HepG2 (cell line): ENCODE measurements around the gene ACTN1. TPM values are rescaled to one million over a fixed set of nuclear protein-coding genes. Genes with fewer than 3 reads are reported as not detected.

Experiments used
- EP300 ChIP-seq, 3 experiments: sonication (generic) in 1 of 3; formaldehyde crosslinking in 1 of 3; IDR thresholded peaks; 2 replicates each; pipeline versions ENCODE4 v1.5.1 to v1.6.1; 2011 to 2020; ENCODE audit warnings: low read depth in 2 of 3, low read length in 2 of 3, borderline replicate concordance in 1 of 3, improper control_type of control experiment in 1 of 3, mild to moderate bottlenecking in 1 of 3, missing genetic modification reagents in 1 of 3, moderate library complexity in 1 of 3
- GLI4 ChIP-seq: sonication (generic); formaldehyde crosslinking; IDR thresholded peaks from 2 replicates; pipeline ENCODE4 v1.5.1; 2020; ENCODE audit warnings: missing genetic modification reagents, mild to moderate bottlenecking, moderate library complexity, borderline replicate concordance
- GZF1 ChIP-seq: sonication (generic); formaldehyde crosslinking; IDR thresholded peaks from 2 replicates; pipeline ENCODE4 v1.5.1; 2020; ENCODE audit warnings: mild to moderate bottlenecking, missing genetic modification reagents
- MEIS2 ChIP-seq: sonication (generic); formaldehyde crosslinking; IDR thresholded peaks from 2 replicates; pipeline ENCODE4 v1.9.0; 2021; ENCODE audit warnings: mild to moderate bottlenecking, missing genetic modification reagents
- MTA1 ChIP-seq: sonication (generic); formaldehyde crosslinking; IDR thresholded peaks from 2 replicates; pipeline ENCODE4 v1.4.0; 2020; ENCODE audit warnings: missing genetic modification reagents, mild to moderate bottlenecking, borderline replicate concordance
- POGZ ChIP-seq: sonication (generic); formaldehyde crosslinking; IDR thresholded peaks from 2 replicates; pipeline ENCODE4 v1.4.0; 2020; ENCODE audit warnings: mild to moderate bottlenecking, missing genetic modification reagents
- REPIN1 ChIP-seq: sonication (generic); formaldehyde crosslinking; IDR thresholded peaks from 2 replicates; pipeline ENCODE4 v1.8.0; 2022; ENCODE audit warnings: missing genetic modification reagents, low read depth, mild to moderate bottlenecking, borderline replicate concordance
- SMC3 ChIP-seq: IDR thresholded peaks from 2 replicates; pipeline ENCODE4 v1.6.1; 2011; ENCODE audit warnings: low read length, improper control_type of control experiment
- TFDP1 ChIP-seq: IDR thresholded peaks from 2 replicates; pipeline ENCODE4 v1.6.1; 2016; ENCODE audit warnings: missing compliant biosample characterization, missing genetic modification reagents, borderline replicate concordance
- ZMYM3 ChIP-seq: sonication (generic); formaldehyde crosslinking; IDR thresholded peaks from 2 replicates; pipeline ENCODE4 v1.5.1; 2020; ENCODE audit warnings: mild to moderate bottlenecking, missing genetic modification reagents
- ZNF121 ChIP-seq: sonication (generic); formaldehyde crosslinking; IDR thresholded peaks from 2 replicates; pipeline ENCODE4 v1.5.0; 2020; ENCODE audit warnings: mild to moderate bottlenecking, missing genetic modification reagents
- ZNF251 ChIP-seq: sonication (generic); formaldehyde crosslinking; IDR thresholded peaks from 2 replicates; pipeline ENCODE4 v1.9.0; 2021; ENCODE audit warnings: mild to moderate bottlenecking, missing genetic modification reagents
- ZNF260 ChIP-seq: sonication (generic); formaldehyde crosslinking; IDR thresholded peaks from 2 replicates; pipeline ENCODE4 v1.4.0; 2020; ENCODE audit warnings: missing genetic modification reagents, low read depth, mild to moderate bottlenecking, borderline replicate concordance
- ZNF543 ChIP-seq: sonication (generic); formaldehyde crosslinking; IDR thresholded peaks from 2 replicates; pipeline ENCODE4 v1.4.0; 2020; ENCODE audit warnings: mild to moderate bottlenecking, missing genetic modification reagents
- ZNF770 ChIP-seq: sonication (generic); formaldehyde crosslinking; IDR thresholded peaks from 2 replicates; pipeline ENCODE4 v1.5.0; 2020; ENCODE audit warnings: mild to moderate bottlenecking, missing genetic modification reagents
- ZXDC ChIP-seq: sonication (generic); formaldehyde crosslinking; IDR thresholded peaks from 2 replicates; pipeline ENCODE4 v1.5.0; 2020; ENCODE audit warnings: mild to moderate bottlenecking, missing genetic modification reagents
- polyA plus RNA-seq, 8 experiments: library from polyadenylated mRNA; depleted of rRNA in 3 of 8; stranded (reverse) in 7 of 8; unstranded in 1 of 8; fragments of >200 nt; fragmentation: Illumina TruSeq in 4 of 8; extraction: Trizol in 4 of 8; gene quantifications; 2 replicates each; pipeline versions ENCODE4 v1.2.1 to v1.2.3, GENCODE V29; 2011 to 2016; ENCODE audit warnings: low read depth in 4 of 8, missing spikeins in 1 of 8, mixed read lengths in 1 of 8; ENCODE audit not compliant: insufficient read depth in 1 of 8
- total RNA-seq, 5 experiments: library from RNA; depleted of rRNA; stranded (reverse); fragments of >200 nt; fragmentation: Illumina TruSeq; extraction: Trizol; gene quantifications; 2 replicates each; pipeline ENCODE4 v1.2.3, GENCODE V29; 2016; ENCODE audit warnings: low read depth in 1 of 5
- TF ChIP-seq, protein P1 (sequence below): sonication (generic); formaldehyde crosslinking; IDR thresholded peaks from 2 replicates; pipeline ENCODE4 v1.5.1; 2020; ENCODE audit warnings: mild to moderate bottlenecking, missing genetic modification reagents

Gene ACTN1
- total and polyA plus RNA-seq, 2 of the 13 experiments (the other 11 are each of a cell fraction or from before 2014, with no cell fraction given), result 58.6 to 162 TPM

DNA sequence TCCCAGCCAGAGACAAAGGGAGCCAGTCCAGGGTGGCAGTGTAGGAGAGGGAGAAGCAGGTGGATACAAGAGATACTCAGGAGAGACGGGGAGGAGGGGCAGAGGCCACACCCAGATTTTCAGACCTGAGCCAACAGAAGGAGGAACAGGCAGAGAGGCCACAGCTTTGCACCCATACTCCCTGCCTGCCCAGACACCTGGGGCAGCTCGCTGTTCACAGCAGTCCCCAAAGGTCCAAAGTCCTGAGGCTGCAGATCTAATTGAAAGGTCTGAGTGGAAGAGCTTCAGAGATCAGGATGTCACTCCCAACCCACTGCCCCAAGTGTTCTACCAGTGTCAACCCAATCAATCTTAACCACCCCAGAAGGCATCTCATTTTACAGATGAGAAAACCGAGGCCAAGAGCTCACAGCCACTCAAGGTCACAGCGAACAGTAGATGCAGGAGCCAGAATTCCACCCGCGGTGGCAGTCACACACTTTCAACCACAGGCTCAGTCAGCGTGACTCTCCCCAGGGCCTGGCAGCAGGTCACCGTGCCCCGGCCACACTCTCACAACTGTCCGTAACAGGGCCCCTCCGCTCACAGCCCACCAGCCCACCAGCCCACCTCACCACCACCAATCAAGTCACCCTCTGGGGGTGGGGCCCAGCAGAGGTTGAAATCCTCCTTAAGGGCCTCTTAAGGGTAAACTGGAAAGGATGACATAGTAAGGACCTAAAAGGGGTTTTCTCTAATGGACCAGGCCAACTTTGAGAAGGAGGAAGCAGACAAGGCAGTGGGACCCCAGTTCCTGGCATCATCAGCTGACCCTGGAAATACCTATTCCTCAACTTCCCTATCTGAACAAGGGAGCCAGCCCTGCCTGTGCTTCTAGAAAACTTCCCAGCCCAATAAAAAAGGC lies 33.3 kb downstream of the ACTN1 start (continued):
- TF ChIP-seq GZF1 (CRISPR knock-in tag) (no peak), SMC3 (no peak), ZXDC (CRISPR knock-in tag) (no peak), REPIN1 (CRISPR knock-in tag) (no peak), GLI4 (CRISPR knock-in tag) (no peak), ZNF251 (no peak), ZNF543 (CRISPR knock-in tag) (peak; percentile 56; the same call in 1 of the 2 replicates), POGZ (no peak), ZNF770 (CRISPR knock-in tag) (0 out of 2 replicates have a peak, but pooled peaks have one; percentile 26), ZNF121 (CRISPR knock-in tag) (no peak), ZNF260 (CRISPR knock-in tag) (no peak), ZMYM3 (CRISPR knock-in tag) (peak; percentile 82), MTA1 (CRISPR knock-in tag) (0 out of 2 replicates have a peak, but pooled peaks have one; percentile 38), MEIS2 (CRISPR knock-in tag) (0 out of 2 replicates have a peak, but pooled peaks have one; percentile 53), TFDP1 (no peak), EP300 (IDR thresholded peaks at IDR 0.05; ENCODE audit: low read depth in 2 of 2, low read length in 2 of 2) (peak in 1 of 2 experiments; percentile 23; a peak in 1 of 4 replicates), EP300 (CRISPR knock-in tag; IDR thresholded peaks at IDR 0.05; ENCODE audit: borderline replicate concordance) (no peak)
- TF ChIP-seq, protein P1, sequence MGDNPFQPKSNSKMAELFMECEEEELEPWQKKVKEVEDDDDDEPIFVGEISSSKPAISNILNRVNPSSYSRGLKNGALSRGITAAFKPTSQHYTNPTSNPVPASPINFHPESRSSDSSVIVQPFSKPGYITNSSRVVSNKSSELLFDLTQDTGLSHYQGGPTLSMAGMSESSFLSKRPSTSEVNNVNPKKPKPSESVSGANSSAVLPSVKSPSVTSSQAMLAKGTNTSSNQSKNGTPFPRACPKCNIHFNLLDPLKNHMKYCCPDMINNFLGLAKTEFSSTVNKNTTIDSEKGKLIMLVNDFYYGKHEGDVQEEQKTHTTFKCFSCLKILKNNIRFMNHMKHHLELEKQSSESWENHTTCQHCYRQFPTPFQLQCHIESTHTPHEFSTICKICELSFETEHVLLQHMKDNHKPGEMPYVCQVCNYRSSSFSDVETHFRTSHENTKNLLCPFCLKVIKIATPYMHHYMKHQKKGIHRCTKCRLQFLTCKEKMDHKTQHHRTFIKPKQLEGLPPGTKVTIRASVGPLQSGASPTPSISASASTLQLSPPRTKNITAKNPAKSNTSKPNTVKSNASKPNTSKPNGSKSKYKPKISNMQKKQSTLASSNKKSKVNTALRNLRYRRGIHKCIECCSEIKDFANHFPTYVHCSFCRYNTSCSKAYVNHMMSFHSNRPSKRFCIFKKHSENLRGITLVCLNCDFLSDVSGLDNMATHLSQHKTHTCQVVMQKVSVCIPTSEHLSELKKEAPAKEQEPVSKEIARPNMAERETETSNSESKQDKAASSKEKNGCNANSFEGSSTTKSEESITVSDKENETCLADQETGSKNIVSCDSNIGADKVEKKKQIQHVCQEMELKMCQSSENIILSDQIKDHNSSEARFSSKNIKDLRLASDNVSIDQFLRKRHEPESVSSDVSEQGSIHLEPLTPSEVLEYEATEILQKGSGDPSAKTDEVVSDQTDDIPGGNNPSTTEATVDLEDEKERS (CRISPR knock-in tag), result no peak
